ENCODE measurements around the gene BASP1.
A peak's percentile ranks its signal among the peaks of the same experiment; 100 is the strongest.

BASP1 gene

DNA sequence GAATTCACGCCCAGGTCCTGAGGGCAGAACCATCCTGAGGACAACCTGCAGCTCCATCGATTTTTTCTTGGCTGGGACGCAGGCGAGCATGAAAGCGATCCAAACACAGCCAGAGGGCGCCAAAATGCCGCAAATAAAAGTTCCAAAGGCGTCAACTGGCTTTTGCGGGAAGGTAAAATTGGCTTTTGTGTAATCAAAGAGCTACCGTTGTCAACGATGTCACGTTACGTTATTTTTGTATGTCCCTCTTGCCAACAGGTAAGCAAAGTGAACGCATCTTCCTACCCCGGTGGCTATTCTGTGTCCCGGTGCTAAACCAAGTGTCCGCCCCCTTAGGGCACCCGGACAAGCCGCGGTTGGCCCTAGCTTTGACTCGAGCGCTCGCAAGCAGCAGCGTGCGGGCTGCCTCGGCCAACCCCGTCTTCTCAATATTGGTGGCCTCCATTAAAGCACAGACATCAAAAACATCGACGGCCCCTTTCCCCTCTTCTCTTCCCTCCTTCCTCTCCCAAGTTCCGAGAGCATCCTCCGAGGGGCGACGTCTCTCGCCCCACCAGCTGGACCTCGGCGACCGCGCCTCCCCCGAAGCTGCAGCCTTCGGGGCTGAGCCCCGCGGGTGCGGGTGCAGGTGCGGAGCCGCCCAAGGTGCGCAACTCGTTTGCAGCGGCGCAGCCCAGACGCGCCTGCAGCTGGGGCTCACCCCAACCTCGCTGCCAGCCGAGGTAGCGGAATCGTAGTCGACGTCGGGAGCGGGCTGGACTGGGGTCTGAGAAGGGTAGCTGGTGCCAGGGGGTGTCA, 1.1 kb upstream of the BASP1 start:
- Histone ChIP-seq H4K91ac (ENCODE audit: low read depth, low read length) (no peak overlapping the region), H3K4ac (ENCODE audit: low read depth, low read length) (no peak overlapping the region), H2AFZ (ENCODE audit: insufficient read depth, low read length, poor library complexity) (peak overlapping the region; percentile 48), H2BK5ac (ENCODE audit: low read depth, low read length, poor library complexity) (no peak overlapping the region), H3K27ac (ENCODE audit: low read depth, low read length) (no peak overlapping the region), H3K79me2 (ENCODE audit: control insufficient read depth, insufficient read depth, low read length, poor library complexity) (peaks cover 22% of the 10 kb centered on the region), H3K23ac (ENCODE audit: low read length) (no peak overlapping the region), H3K18ac (ENCODE audit: low read length) (no peak overlapping the region), H3K9me3 (ENCODE audit: insufficient read depth, low read depth, low read length) (no peaks in the 10 kb centered on the region), H2AK5ac (ENCODE audit: low read length) (no peak overlapping the region), H4K12ac (ENCODE audit: low read depth, low read length) (no peak overlapping the region), H3K4me3 (ENCODE audit: low read depth, low read length) (peak overlapping the region; percentile 70), H2BK12ac (ENCODE audit: low read length) (peak overlapping the region; percentile 29), H3K4me1 (ENCODE audit: control insufficient read depth in 1 of 2, insufficient read depth in 2 of 2, low read length in 2 of 2) (peaks cover 4 to 10% of the 10 kb centered on the region in 2 experiments), H3K79me1 (ENCODE audit: low read length) (peaks cover 19% of the 10 kb centered on the region), H3K4me2 (ENCODE audit: low read length) (peak overlapping the region; percentile 92), H2BK120ac (ENCODE audit: insufficient read depth, low read length, poor library complexity) (no peak overlapping the region), H3K27me3 (ENCODE audit: insufficient read depth, low read length) (no peaks in the 10 kb centered on the region), H4K8ac (ENCODE audit: low read depth, low read length) (no peak overlapping the region), H3K36me3 (ENCODE audit: control insufficient read depth in 1 of 2, insufficient read depth in 2 of 2, low read length in 2 of 2) (peaks cover 0 to 3% of the 10 kb centered on the region in 2 experiments), H3K14ac (ENCODE audit: low read length) (no peak overlapping the region), H3K9ac (ENCODE audit: low read length) (no peak overlapping the region)
- WGBS (ENCODE audit: extremely low coverage, insufficient coverage, insufficient read length) = no CpG with 5 or more reads among the region's 59 CpGs
- peak; percentile 97 to 99 for DNase-seq

- peak overlapping the region; percentile 70 for H3K4me3 ChIP-seq (ENCODE audit: low read depth, low read length)
- H3K4ac ChIP-seq (ENCODE audit: low read depth, low read length) = no peak overlapping the region
- peaks cover 0 to 3% of the 10 kb centered on the region in 2 experiments for H3K36me3 ChIP-seq (ENCODE audit: control insufficient read depth in 1 of 2, insufficient read depth in 2 of 2, low read length in 2 of 2)
- no peak overlapping the region for H3K18ac ChIP-seq (ENCODE audit: low read length)
- H3K27me3 ChIP-seq (ENCODE audit: insufficient read depth, low read length) = no peaks in the 10 kb centered on the region
- H2BK12ac ChIP-seq (ENCODE audit: low read length) = peak overlapping the region; percentile 29
- no CpG with 5 or more reads among the region's 22 CpGs for WGBS (ENCODE audit: extremely low coverage, insufficient coverage, insufficient read length)
- H2AFZ ChIP-seq (ENCODE audit: insufficient read depth, low read length, poor library complexity) = peak overlapping the region; percentile 48
- no peak overlapping the region for H4K12ac ChIP-seq (ENCODE audit: low read depth, low read length)
- no peak overlapping the region for H2AK5ac ChIP-seq (ENCODE audit: low read length)
- H3K4me1 ChIP-seq (ENCODE audit: control insufficient read depth in 1 of 2, insufficient read depth in 2 of 2, low read length in 2 of 2) = peaks cover 4 to 7% of the 10 kb centered on the region in 2 experiments
- H3K79me1 ChIP-seq (ENCODE audit: low read length) = peaks cover 19% of the 10 kb centered on the region
- H2BK5ac ChIP-seq (ENCODE audit: low read depth, low read length, poor library complexity) = no peak overlapping the region
- DNase-seq = peak in 1 of 2 donors; percentile 21
- no peak overlapping the region for H3K23ac ChIP-seq (ENCODE audit: low read length)
- no peak overlapping the region for H3K14ac ChIP-seq (ENCODE audit: low read length)
- H2BK120ac ChIP-seq (ENCODE audit: insufficient read depth, low read length, poor library complexity) = no peak overlapping the region
- peaks cover 22% of the 10 kb centered on the region for H3K79me2 ChIP-seq (ENCODE audit: control insufficient read depth, insufficient read depth, low read length, poor library complexity)
- H3K9me3 ChIP-seq (ENCODE audit: insufficient read depth, low read depth, low read length) = no peaks in the 10 kb centered on the region
- H4K91ac ChIP-seq (ENCODE audit: low read depth, low read length) = peak overlapping the region; percentile 46
- peak overlapping the region; percentile 25 for H4K8ac ChIP-seq (ENCODE audit: low read depth, low read length)
- no peak overlapping the region for H3K27ac ChIP-seq (ENCODE audit: low read depth, low read length)
- no peak overlapping the region for H3K9ac ChIP-seq (ENCODE audit: low read length)
- H3K4me2 ChIP-seq (ENCODE audit: low read length) = peak overlapping the region; percentile 92
Observed at GRCh38 chr5:17216974-17217492, 398 bp upstream of the BASP1 start.

DNA sequence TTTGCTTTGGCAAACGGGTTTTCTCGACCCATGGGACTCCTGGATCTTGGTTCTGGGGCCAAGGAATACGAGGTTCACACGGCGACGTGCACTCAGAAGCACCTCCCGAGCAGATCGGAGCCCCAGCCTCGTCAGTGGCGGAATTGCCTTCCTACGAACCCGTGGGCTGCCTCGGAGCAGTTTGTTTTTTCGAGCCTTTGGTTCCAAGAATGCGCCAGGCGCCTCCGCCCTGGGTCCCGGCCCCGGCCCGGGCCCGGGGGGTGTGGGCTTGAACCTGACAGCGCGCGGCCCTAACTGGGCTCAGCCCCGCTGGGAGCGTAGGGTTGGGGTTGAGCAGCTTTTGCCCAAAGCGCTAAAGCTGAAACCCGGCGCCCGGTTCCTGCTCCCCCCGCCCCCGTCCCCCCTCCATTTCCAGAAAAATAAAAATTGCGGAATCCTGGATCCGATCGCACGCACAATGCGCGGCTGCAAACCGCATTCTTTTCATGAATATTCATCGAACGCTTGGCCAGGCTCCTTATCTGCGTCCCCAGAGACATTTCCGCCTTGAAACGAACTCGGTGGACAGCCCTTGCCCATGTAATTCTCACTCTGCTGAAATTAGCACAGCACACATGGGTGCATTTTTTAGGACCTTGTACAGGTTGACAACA, 1.0 kb downstream of the BASP1 start:
- peak overlapping the region; percentile 98 for H2BK5ac ChIP-seq (ENCODE audit: low read depth, low read length, poor library complexity)
- peak overlapping the region; percentile 99 for H3K18ac ChIP-seq (ENCODE audit: low read length)
- H3K4me1 ChIP-seq (ENCODE audit: control insufficient read depth in 1 of 2, insufficient read depth in 2 of 2, low read length in 2 of 2) = peaks cover 5 to 9% of the 10 kb centered on the region in 2 experiments
- H3K79me2 ChIP-seq (ENCODE audit: control insufficient read depth, insufficient read depth, low read length, poor library complexity) = peaks cover 23% of the 10 kb centered on the region
- DNase-seq = peak; percentile 56 to 84
- H2BK120ac ChIP-seq (ENCODE audit: insufficient read depth, low read length, poor library complexity) = peak overlapping the region; percentile 83
- peak overlapping the region; percentile 85 for H2AFZ ChIP-seq (ENCODE audit: insufficient read depth, low read length, poor library complexity)
- no peaks in the 10 kb centered on the region for H3K27me3 ChIP-seq (ENCODE audit: insufficient read depth, low read length)
- no peaks in the 10 kb centered on the region for H3K9me3 ChIP-seq (ENCODE audit: insufficient read depth, low read depth, low read length)
- peak overlapping the region; percentile 47 for H2BK12ac ChIP-seq (ENCODE audit: low read length)
- H3K4me2 ChIP-seq (ENCODE audit: low read length) = peak overlapping the region; percentile 86
- peaks cover 0 to 3% of the 10 kb centered on the region in 2 experiments for H3K36me3 ChIP-seq (ENCODE audit: control insufficient read depth in 1 of 2, insufficient read depth in 2 of 2, low read length in 2 of 2)
- no CpG with 5 or more reads among the region's 45 CpGs for WGBS (ENCODE audit: extremely low coverage, insufficient coverage, insufficient read length)
- peak overlapping the region; percentile 99 for H4K12ac ChIP-seq (ENCODE audit: low read depth, low read length)
- peak overlapping the region; percentile 90 for H3K9ac ChIP-seq (ENCODE audit: low read length)
- peak overlapping the region; percentile 97 for H3K14ac ChIP-seq (ENCODE audit: low read length)
- H3K4me3 ChIP-seq (ENCODE audit: low read depth, low read length) = peak overlapping the region; percentile 95
- peak overlapping the region; percentile 100 for H3K4ac ChIP-seq (ENCODE audit: low read depth, low read length)
- H3K79me1 ChIP-seq (ENCODE audit: low read length) = peaks cover 20% of the 10 kb centered on the region
- peak overlapping the region; percentile 98 for H4K91ac ChIP-seq (ENCODE audit: low read depth, low read length)
- peak overlapping the region; percentile 91 for H2AK5ac ChIP-seq (ENCODE audit: low read length)
- peak overlapping the region; percentile 98 for H4K8ac ChIP-seq (ENCODE audit: low read depth, low read length)
- peak overlapping the region; percentile 69 for H3K27ac ChIP-seq (ENCODE audit: low read depth, low read length)
- peak overlapping the region; percentile 8 for H3K23ac ChIP-seq (ENCODE audit: low read length)

- DNase-seq = no peak
- Histone ChIP-seq H3K9me3 (ENCODE audit: insufficient read depth, low read depth, low read length) (no peaks in the 10 kb centered on the region), H3K36me3 (ENCODE audit: control insufficient read depth in 1 of 2, insufficient read depth in 2 of 2, low read length in 2 of 2) (peaks cover 0 to 3% of the 10 kb centered on the region in 2 experiments), H3K79me2 (ENCODE audit: control insufficient read depth, insufficient read depth, low read length, poor library complexity) (peaks cover 24% of the 10 kb centered on the region), H3K18ac (ENCODE audit: low read length) (peak overlapping the region; percentile 42), H4K8ac (ENCODE audit: low read depth, low read length) (peak overlapping the region; percentile 55), H3K27ac (ENCODE audit: low read depth, low read length) (peak overlapping the region; percentile 69), H4K12ac (ENCODE audit: low read depth, low read length) (peak overlapping the region; percentile 39), H3K27me3 (ENCODE audit: insufficient read depth, low read length) (no peaks in the 10 kb centered on the region), H3K4me3 (ENCODE audit: low read depth, low read length) (peak overlapping the region; percentile 95), H2BK12ac (ENCODE audit: low read length) (no peak overlapping the region), H3K9ac (ENCODE audit: low read length) (peak overlapping the region; percentile 90), H2BK120ac (ENCODE audit: insufficient read depth, low read length, poor library complexity) (peak overlapping the region; percentile 44), H3K79me1 (ENCODE audit: low read length) (peaks cover 20% of the 10 kb centered on the region), H3K14ac (ENCODE audit: low read length) (peak overlapping the region; percentile 36), H3K4ac (ENCODE audit: low read depth, low read length) (peak overlapping the region; percentile 100), H2AK5ac (ENCODE audit: low read length) (no peak overlapping the region), H3K23ac (ENCODE audit: low read length) (no peak overlapping the region), H4K91ac (ENCODE audit: low read depth, low read length) (peak overlapping the region; percentile 98), H3K4me1 (ENCODE audit: control insufficient read depth in 1 of 2, insufficient read depth in 2 of 2, low read length in 2 of 2) (peaks cover 5 to 11% of the 10 kb centered on the region in 2 experiments), H2BK5ac (ENCODE audit: low read depth, low read length, poor library complexity) (peak overlapping the region; percentile 42), H2AFZ (ENCODE audit: insufficient read depth, low read length, poor library complexity) (peak overlapping the region; percentile 85), H3K4me2 (ENCODE audit: low read length) (peak overlapping the region; percentile 86)
- no CpG with 5 or more reads among the region's 20 CpGs for WGBS (ENCODE audit: extremely low coverage, insufficient coverage, insufficient read length)
Observed at GRCh38 chr5:17219006-17219422, 1.6 kb downstream of the BASP1 start.
